Cardiac fibroblast (primary cell): Measurements from ENCODE around the gene COBL.

Experiments
- DNase-seq, 2 donors: peaks; one replicate each; pipeline versions ENCODE4 v3.0.0 to v3.0.0-alpha.2; 2010; ENCODE audit warnings: low read depth in 2 of 2
- H3K4me3 ChIP-seq, 2 donors: replicated peaks in 1 of 2; 1 replicate in 1 of 2; 2 replicates in 1 of 2; pipeline ENCODE4 v1.5.1; 2011; ENCODE audit warnings: low read depth in 2 of 2, low read length in 2 of 2, mild to moderate bottlenecking in 2 of 2, moderate library complexity in 1 of 2
- TF ChIP-seq, protein P1 (sequence below): IDR thresholded peaks from one replicate; pipeline ENCODE4 v1.5.1; 2011; ENCODE audit warnings: low read depth, mild to moderate bottlenecking, low read length, inconsistent platforms

The COBL gene

DNA sequence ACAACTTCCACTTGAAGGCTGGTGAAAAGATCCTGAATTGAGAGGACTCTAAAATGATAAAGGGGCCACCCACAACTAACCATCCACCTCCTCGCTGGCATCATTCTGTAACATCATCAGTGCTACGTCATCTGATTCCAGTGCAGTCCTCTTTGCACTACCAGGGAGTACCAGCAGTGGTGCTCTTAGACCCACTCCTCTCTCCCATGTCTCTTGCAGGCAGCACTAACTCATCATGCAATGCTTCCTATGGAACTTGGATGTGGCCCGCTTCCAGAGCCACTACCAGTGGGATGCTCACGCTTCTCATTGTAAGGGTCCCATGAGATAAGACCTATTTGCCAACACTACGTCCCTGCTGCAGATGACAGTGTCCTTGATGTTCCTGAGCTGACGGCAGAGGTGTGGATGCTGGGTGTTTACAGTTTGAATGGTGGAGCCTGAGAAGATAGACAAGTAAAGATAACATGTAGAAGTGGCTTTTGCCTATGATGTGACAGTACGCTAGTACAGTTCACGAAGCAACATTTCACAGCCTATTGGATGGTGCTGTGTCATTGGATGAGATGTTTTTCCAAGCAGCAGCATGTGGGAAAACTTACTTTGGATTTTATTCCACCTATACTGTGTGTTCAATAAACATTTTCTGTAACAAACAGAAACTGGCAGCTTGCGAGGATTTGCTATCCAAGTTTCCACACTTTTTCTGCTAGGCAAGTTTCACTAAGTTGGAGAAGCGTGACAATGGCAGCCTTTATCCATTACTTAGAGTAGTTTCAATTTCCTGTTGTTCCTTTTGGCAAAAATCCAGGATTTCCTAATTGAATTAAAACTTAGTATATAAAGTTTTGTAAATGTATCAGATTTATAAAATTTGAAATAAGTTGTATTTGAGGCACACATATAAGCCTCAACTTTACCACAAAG is 35.8 kb upstream of the COBL start:
- no peak overlapping the region for H3K4me3 ChIP-seq
- TF ChIP-seq, protein P1, sequence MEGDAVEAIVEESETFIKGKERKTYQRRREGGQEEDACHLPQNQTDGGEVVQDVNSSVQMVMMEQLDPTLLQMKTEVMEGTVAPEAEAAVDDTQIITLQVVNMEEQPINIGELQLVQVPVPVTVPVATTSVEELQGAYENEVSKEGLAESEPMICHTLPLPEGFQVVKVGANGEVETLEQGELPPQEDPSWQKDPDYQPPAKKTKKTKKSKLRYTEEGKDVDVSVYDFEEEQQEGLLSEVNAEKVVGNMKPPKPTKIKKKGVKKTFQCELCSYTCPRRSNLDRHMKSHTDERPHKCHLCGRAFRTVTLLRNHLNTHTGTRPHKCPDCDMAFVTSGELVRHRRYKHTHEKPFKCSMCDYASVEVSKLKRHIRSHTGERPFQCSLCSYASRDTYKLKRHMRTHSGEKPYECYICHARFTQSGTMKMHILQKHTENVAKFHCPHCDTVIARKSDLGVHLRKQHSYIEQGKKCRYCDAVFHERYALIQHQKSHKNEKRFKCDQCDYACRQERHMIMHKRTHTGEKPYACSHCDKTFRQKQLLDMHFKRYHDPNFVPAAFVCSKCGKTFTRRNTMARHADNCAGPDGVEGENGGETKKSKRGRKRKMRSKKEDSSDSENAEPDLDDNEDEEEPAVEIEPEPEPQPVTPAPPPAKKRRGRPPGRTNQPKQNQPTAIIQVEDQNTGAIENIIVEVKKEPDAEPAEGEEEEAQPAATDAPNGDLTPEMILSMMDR, result no peak
- no peak for DNase-seq

DNA sequence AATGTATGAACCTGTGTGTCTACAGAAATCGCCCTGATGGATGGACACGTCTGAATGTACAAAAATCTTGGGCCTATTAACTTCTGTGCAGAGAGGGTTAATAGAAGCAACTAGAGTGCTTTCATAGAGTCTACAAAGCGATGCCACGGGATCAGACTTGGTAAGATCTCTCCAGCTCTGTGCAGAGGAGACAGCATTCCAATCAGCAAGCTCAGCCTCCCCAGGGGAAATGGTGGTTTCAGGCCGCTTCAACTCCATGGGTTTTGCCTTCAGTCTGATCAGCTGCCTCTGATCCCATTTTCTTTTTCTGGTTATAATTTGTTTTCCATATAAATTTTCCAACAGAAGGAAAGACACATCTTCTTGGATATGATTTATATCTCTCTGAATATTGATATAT is 35.1 kb upstream of the COBL start:
- peak in 1 of 2 donors; percentile 49 for DNase-seq
- H3K4me3 ChIP-seq, result no peak overlapping the region
- TF ChIP-seq, protein P1, result no peak

DNA sequence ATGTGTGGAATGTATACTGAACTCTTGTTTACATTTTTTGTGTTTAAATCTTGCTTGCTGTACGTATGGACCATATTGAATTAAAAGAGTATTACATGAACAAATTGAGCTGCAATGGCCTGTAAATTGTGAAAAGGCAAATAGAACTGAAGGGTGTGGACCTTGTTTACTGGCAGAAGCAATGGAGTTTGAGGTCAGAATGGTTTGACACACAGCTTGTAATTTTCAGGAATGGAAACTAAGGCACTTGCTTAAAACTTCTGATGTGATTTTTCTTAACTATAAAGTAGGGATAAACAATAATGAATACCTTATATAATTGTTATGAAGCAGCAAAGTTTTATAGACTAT is 33.9 kb upstream of the COBL start:
- no peak for DNase-seq
- H3K4me3 ChIP-seq, result no peak overlapping the region
- TF ChIP-seq, protein P1, result no peak

DNA sequence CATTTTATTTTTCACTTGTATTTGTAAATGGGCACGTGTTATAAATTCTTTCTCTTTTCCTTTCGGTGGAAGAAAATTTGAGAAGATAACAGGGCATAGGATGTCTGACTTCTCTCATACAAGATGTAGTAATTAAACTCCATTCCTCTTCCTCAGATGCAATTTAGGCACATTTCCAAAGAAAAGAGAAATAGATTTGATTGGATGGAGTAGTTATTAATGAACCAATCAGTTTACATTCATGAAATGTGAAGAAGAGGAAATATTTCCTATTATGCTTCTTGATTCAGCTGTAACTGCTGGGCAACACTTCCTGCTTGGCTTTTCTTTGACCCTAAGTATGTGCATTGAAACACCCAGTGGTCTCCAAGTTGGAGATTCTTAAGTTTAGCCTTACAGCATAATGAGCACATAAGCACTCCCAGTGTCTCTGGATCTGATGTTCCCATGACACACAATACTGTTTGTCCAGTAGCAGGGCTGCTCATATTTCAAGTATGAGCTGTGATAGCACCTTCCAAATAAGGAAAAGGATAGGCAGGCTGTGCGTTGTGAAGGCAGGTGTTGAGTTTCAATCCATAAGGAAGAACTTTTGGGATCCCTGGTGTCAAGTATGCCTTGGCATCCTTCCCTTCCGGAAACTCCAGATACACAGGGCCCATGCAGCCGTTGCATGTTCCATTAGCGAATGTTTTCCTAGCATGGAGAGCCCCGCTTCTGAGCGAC is 33.4 kb upstream of the COBL start:
- TF ChIP-seq, protein P1, result no peak
- DNase-seq, result no peak
- no peak overlapping the region for H3K4me3 ChIP-seq

DNA sequence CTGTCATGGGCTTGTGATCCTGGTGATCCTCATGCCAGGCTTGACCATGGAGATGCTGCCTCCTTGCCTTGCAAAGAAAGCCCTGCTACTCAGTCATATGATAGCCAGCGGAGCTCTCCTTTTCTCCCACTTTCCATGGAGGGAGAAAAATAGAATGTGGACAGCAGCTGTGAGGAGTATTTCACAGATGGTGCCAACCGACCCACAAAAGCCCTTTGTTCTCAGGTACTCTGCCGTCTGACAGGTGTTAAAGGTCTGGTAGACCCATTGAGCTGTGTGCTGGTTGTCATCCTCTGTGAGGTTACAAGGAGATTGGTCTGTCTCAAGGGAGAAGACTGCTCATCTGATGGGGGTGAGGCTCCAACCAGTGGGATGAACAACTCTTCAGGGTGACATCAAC is 29.5 kb upstream of the COBL start:
- no peak for DNase-seq
- TF ChIP-seq, protein P1, result no peak
- no peak overlapping the region for H3K4me3 ChIP-seq

DNA sequence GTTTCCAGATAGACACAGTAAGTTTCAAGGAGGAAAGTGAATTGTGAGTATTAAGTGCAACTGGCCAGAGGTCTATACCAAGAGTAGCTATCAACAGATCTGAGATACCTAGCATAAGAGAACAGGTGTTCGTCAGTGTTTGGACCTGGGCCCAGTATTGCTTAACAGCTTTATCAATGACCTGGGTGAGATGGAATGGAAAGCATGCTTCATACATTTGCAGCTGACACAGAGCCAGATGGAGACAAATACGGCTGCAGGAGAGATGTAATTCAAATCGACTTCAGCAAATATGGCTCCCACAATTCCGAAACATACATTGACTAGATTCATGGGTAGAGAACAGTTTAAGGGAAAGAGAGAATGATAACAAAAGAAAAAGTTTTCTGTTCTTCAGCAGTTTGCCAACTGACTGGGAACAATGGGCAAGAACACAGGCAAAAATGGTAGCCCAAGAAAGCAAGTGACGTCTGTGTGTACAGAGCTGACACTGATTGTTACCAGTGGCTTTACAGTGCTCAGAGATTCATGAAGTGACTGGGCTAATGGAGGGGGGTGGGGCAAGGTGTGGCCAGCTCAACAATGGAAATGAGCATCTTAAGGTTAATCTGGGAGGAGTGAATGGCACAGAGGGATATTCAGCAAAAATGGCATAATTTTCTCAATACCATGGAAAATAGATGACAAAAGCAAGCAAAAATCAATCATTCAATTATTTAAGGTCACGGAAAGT is 28.0 kb upstream of the COBL start:
- no peak overlapping the region for H3K4me3 ChIP-seq
- no peak for DNase-seq
- TF ChIP-seq, protein P1, result no peak
